CD14-positive monocyte (primary cell): ENCODE measurements around the gene SYPL2. TPM values are rescaled to one million over a fixed set of nuclear protein-coding genes. Genes with fewer than 3 reads are reported as not detected.
A peak's percentile ranks its signal among the peaks of the same experiment; 100 is the strongest.

Source experiments
- DNase-seq, 3 donors: peaks; one replicate each; pipeline ENCODE4 v3.0.0-alpha.2; 2011 to 2022
- H2AFZ ChIP-seq: 2 replicates; pipeline ENCODE4 v1.6.0; 2012; ENCODE audit warnings: mild to moderate bottlenecking, low read depth, low read length, inconsistent platforms; ENCODE audit not compliant: insufficient read depth, poor library complexity, severe bottlenecking
- H3K27ac ChIP-seq, 2 donors: 1 replicate in 1 of 2; 2 replicates in 1 of 2; pipeline ENCODE4 v1.5.1; 2012 to 2013; ENCODE audit warnings: low read length in 2 of 2, control low read depth in 1 of 2, inconsistent platforms in 1 of 2, low read depth in 1 of 2, mild to moderate bottlenecking in 1 of 2
- H3K27me3 ChIP-seq, 2 donors: one replicate each; pipeline versions ENCODE4 v1.6.0 to v1.6.1; 2011 to 2013; ENCODE audit warnings: low read length in 2 of 2; ENCODE audit not compliant: control insufficient read depth in 2 of 2, insufficient read depth in 2 of 2
- H3K36me3 ChIP-seq, 2 donors: replicated peaks in 1 of 2; 1 replicate in 1 of 2; 2 replicates in 1 of 2; pipeline versions ENCODE4 v1.5.1 to v1.6.1; 2012 to 2013; ENCODE audit warnings: low read length in 2 of 2, control low read depth in 1 of 2, inconsistent platforms in 1 of 2, mild to moderate bottlenecking in 1 of 2; ENCODE audit not compliant: insufficient read depth in 2 of 2, control insufficient read depth in 1 of 2
- H3K4me1 ChIP-seq, 2 donors: 1 replicate in 1 of 2; 2 replicates in 1 of 2; pipeline versions ENCODE4 v1.5.1 to v1.6.1; 2012 to 2013; ENCODE audit warnings: low read length in 2 of 2, control low read depth in 1 of 2, inconsistent platforms in 1 of 2, mild to moderate bottlenecking in 1 of 2, moderate library complexity in 1 of 2; ENCODE audit not compliant: insufficient read depth in 2 of 2, control insufficient read depth in 1 of 2
- H3K4me2 ChIP-seq: replicated peaks from 2 replicates; pipeline ENCODE3; 2012; ENCODE audit warnings: low read length, moderate library complexity, mild to moderate bottlenecking; ENCODE audit not compliant: poor library complexity, severe bottlenecking; ENCODE audit errors: extremely low read depth
- H3K4me3 ChIP-seq, 3 experiments: fragments of 200-600 bp in 1 of 3; sonication (generic) in 1 of 3; replicated peaks in 1 of 3; 1 replicate in 2 of 3; 2 replicates in 1 of 3; pipeline ENCODE4 v1.5.1; 2011 to 2013; ENCODE audit warnings: low read length in 3 of 3, mild to moderate bottlenecking in 3 of 3, control low read depth in 2 of 3, low read depth in 2 of 3, inconsistent platforms in 1 of 3, moderate library complexity in 1 of 3
- H3K79me2 ChIP-seq: 2 replicates; pipeline ENCODE4 v1.6.0; 2012; ENCODE audit warnings: mild to moderate bottlenecking, control low read depth, inconsistent platforms, low read length, moderate library complexity; ENCODE audit not compliant: insufficient read depth
- H3K9ac ChIP-seq: 2 replicates; pipeline ENCODE4 v1.6.0; 2017; ENCODE audit warnings: low read length, mild to moderate bottlenecking; ENCODE audit not compliant: insufficient read depth, poor library complexity, severe bottlenecking
- H3K9me3 ChIP-seq, 2 donors: replicated peaks in 1 of 2; 1 replicate in 1 of 2; 2 replicates in 1 of 2; pipeline versions ENCODE4 v1.5.1 to v1.6.1; 2012 to 2013; ENCODE audit warnings: low read length in 2 of 2, control low read depth in 1 of 2; ENCODE audit not compliant: control insufficient read depth in 1 of 2, insufficient read depth in 1 of 2
- H4K20me1 ChIP-seq: 2 replicates; pipeline ENCODE4 v1.6.0; 2012; ENCODE audit warnings: mild to moderate bottlenecking, low read length, control low read depth, moderate library complexity; ENCODE audit not compliant: insufficient read depth
- H3K27ac Mint-ChIP-seq, 7 donors: one replicate each; pipeline ENCODE4 v1.8.0; 2020; ENCODE audit warnings: mild to moderate bottlenecking in 7 of 7, mixed read lengths in 7 of 7, moderate library complexity in 6 of 7, inconsistent platforms in 2 of 7
- H3K27me3 Mint-ChIP-seq, 3 donors: one replicate each; pipeline ENCODE4 v1.8.0; 2021 to 2022; ENCODE audit warnings: low read depth in 3 of 3, mild to moderate bottlenecking in 3 of 3, mixed read lengths in 3 of 3, moderate library complexity in 3 of 3, inconsistent platforms in 1 of 3
- H3K36me3 Mint-ChIP-seq, 2 donors: one replicate each; pipeline ENCODE4 v1.8.0; 2020; ENCODE audit warnings: mixed read lengths in 2 of 2, inconsistent platforms in 1 of 2, mild to moderate bottlenecking in 1 of 2
- H3K4me1 Mint-ChIP-seq: one replicate; pipeline ENCODE4 v1.8.0; 2020; ENCODE audit warnings: mild to moderate bottlenecking, mixed read lengths
- H3K4me3 Mint-ChIP-seq, 2 donors: one replicate each; pipeline ENCODE4 v1.8.0; 2020; ENCODE audit warnings: mild to moderate bottlenecking in 2 of 2, mixed read lengths in 2 of 2, moderate library complexity in 1 of 2
- H3K9me3 Mint-ChIP-seq, 7 donors: one replicate each; pipeline ENCODE4 v1.8.0; 2020 to 2022; ENCODE audit warnings: mixed read lengths in 7 of 7, mild to moderate bottlenecking in 6 of 7, moderate library complexity in 6 of 7, inconsistent platforms in 2 of 7
- CTCF ChIP-seq: fragments of 200-600 bp; IDR thresholded peaks from one replicate; pipeline ENCODE4 v1.8.0; 2022; ENCODE audit warnings: antibody characterized with exemption, mild to moderate bottlenecking
- WGBS: methylation state at CpG from one replicate; pipeline ENCODE4 v1.1.5; 2013; ENCODE audit warnings: missing lambda C conversion rate; ENCODE audit not compliant: insufficient coverage; 5-methylcytosine and 5-hydroxymethylcytosine counted together
- intact Hi-C, 2 donors: fragments of 100-400 bp; cut with micrococcal nuclease; formaldehyde crosslinking; loops; one replicate each; pipeline versions ENCODE4 v1.15.0 to v1.15.1; 2023
- polyA plus RNA-seq, 3 donors: library from polyadenylated mRNA; depleted of rRNA in 1 of 3; unstranded in 2 of 3; stranded (reverse) in 1 of 3; fragments of 300-500 nt in 2 of 3; fragments of >200 nt in 1 of 3; fragmentation: Illumina TruSeq in 2 of 3; gene quantifications; 1 replicate in 2 of 3; 2 replicates in 1 of 3; pipeline ENCODE4 v1.2.3, GENCODE V29; 2012 to 2021

SYPL2 gene
- polyA plus RNA-seq, 3 donors: 0.03 to 0.12 TPM; not detected in 1

GRCh38 chr1:109467301-109467777, 993 bp downstream of the SYPL2 start:
- Histone ChIP-seq H3K36me3 (no peaks in the 10 kb centered on the region), H3K9me3 (peaks cover 0 to 14% of the 10 kb centered on the region in 2 donors), H3K27ac (no peak overlapping the region), H3K9ac (no peak overlapping the region), H3K27me3 (peaks cover 74 to 92% of the 10 kb centered on the region in 2 donors), H2AFZ (no peak overlapping the region), H4K20me1 (no peaks in the 10 kb centered on the region), H3K4me2 (no peak overlapping the region), H3K4me1 (peaks cover 9 to 12% of the 10 kb centered on the region in 2 donors), H3K79me2 (no peaks in the 10 kb centered on the region), H3K4me3 (no peak overlapping the region)
- WGBS: 5% methylated on average over 4 of the region's 23 CpGs
- no peak overlapping the region for H3K27ac Mint-ChIP-seq
- H3K36me3 Mint-ChIP-seq: peaks cover 0 to 4% of the 10 kb centered on the region in 2 donors
- peak overlapping the region; percentile 63 to 78 for H3K4me3 Mint-ChIP-seq
- H3K9me3 Mint-ChIP-seq: peaks cover 0 to 26% (median 7%) of the 10 kb centered on the region in 7 donors
- TF ChIP-seq CTCF: no peak
- peaks cover 10% of the 10 kb centered on the region for H3K4me1 Mint-ChIP-seq
- no peak for DNase-seq
- H3K27me3 Mint-ChIP-seq: peaks cover 87 to 96% (median 89%) of the 10 kb centered on the region in 3 donors
- intact Hi-C loops: no loop called here

GRCh38 chr1:109468061-109468460, 1.7 kb downstream of the SYPL2 start:
- Mint-ChIP-seq H3K4me3 (peak overlapping the region in 1 of 2 donors; percentile 75), H3K27me3 (peaks cover 90 to 94% (median 91%) of the 10 kb centered on the region in 3 donors), H3K4me1 (peaks cover 10% of the 10 kb centered on the region), H3K36me3 (peaks cover 0 to 4% of the 10 kb centered on the region in 2 donors), H3K9me3 (peaks cover 0 to 26% (median 7%) of the 10 kb centered on the region in 7 donors), H3K27ac (no peak overlapping the region)
- Histone ChIP-seq H3K79me2 (no peaks in the 10 kb centered on the region), H3K4me2 (no peak overlapping the region), H3K9me3 (peaks cover 0 to 14% of the 10 kb centered on the region in 2 donors), H3K36me3 (no peaks in the 10 kb centered on the region), H2AFZ (no peak overlapping the region), H3K4me1 (peaks cover 9 to 12% of the 10 kb centered on the region in 2 donors), H3K27ac (no peak overlapping the region), H3K9ac (no peak overlapping the region), H3K27me3 (peaks cover 70 to 92% of the 10 kb centered on the region in 2 donors), H3K4me3 (no peak overlapping the region), H4K20me1 (no peaks in the 10 kb centered on the region)
- no peak for DNase-seq
- intact Hi-C loops: no loop called here
- no CpG with 5 or more reads among the region's 1 CpG for WGBS
- TF ChIP-seq CTCF: no peak
